Naive B cell (primary cell): ENCODE results near the gene DERA. TPM values are rescaled to one million over a fixed set of nuclear protein-coding genes. Genes with fewer than 3 reads are reported as not detected.
"Not testable (repeated sequence)": the region's sequence is repeated elsewhere in the genome, so short reads cannot be mapped to it uniquely, and the experiment has no call there.

ENCODE experiments used
- ATAC-seq, 2 donors: fragments of 150-1000 bp; cut with Tn5 transposase; 2 replicates each; pipeline ENCODE4 v1.10.0; 2021; ENCODE audit warnings: low read depth in 2 of 2, mild to moderate bottlenecking in 2 of 2, moderate library complexity in 2 of 2
- DNase-seq: peaks from one replicate; pipeline ENCODE4 v3.0.0; 2022
- H3K27ac Mint-ChIP-seq, 6 donors: one replicate each; pipeline ENCODE4 v1.8.0; 2020 to 2022; ENCODE audit warnings: mild to moderate bottlenecking in 6 of 6, mixed read lengths in 6 of 6, moderate library complexity in 5 of 6, inconsistent platforms in 2 of 6
- H3K27me3 Mint-ChIP-seq, 3 donors: one replicate each; pipeline ENCODE4 v1.8.0; 2021 to 2022; ENCODE audit warnings: mixed read lengths in 3 of 3, mild to moderate bottlenecking in 1 of 3
- H3K36me3 Mint-ChIP-seq, 2 donors: one replicate each; pipeline ENCODE4 v1.8.0; 2020 to 2022; ENCODE audit warnings: mixed read lengths in 2 of 2, inconsistent platforms in 1 of 2, mild to moderate bottlenecking in 1 of 2
- H3K4me1 Mint-ChIP-seq, 3 donors: one replicate each; pipeline ENCODE4 v1.8.0; 2020 to 2022; ENCODE audit warnings: mixed read lengths in 3 of 3, inconsistent platforms in 1 of 3, mild to moderate bottlenecking in 1 of 3, moderate library complexity in 1 of 3
- H3K4me3 Mint-ChIP-seq, 8 donors: one replicate each; pipeline ENCODE4 v1.8.0; 2020 to 2022; ENCODE audit warnings: mild to moderate bottlenecking in 8 of 8, mixed read lengths in 8 of 8, moderate library complexity in 8 of 8, inconsistent platforms in 2 of 8
- H3K9me3 Mint-ChIP-seq, 7 donors: one replicate each; pipeline ENCODE4 v1.8.0; 2020 to 2022; ENCODE audit warnings: mixed read lengths in 7 of 7, mild to moderate bottlenecking in 5 of 7, inconsistent platforms in 2 of 7, moderate library complexity in 1 of 7
- polyA plus RNA-seq, 6 donors: library from polyadenylated mRNA; unstranded; fragments of 300-500 nt; fragmentation: Illumina TruSeq; gene quantifications; one replicate each; pipeline ENCODE4 v1.2.3, GENCODE V29; 2021; ENCODE audit warnings: low read depth in 6 of 6

DERA gene
- polyA plus RNA-seq, 6 donors from 2014 or later, result 40.4 to 51.5 (median 46.9) TPM

GRCh38 chr12:15956010-15956409 is 44.9 kb downstream of the DERA start:
- no peak overlapping the region for H3K4me3 Mint-ChIP-seq
- DNase-seq (no peak), ATAC-seq (no peak)
- H3K9me3 Mint-ChIP-seq, result no peaks in the 10 kb centered on the region
- H3K27ac Mint-ChIP-seq, result no peak overlapping the region
- no peaks in the 10 kb centered on the region for H3K27me3 Mint-ChIP-seq
- peaks cover under 1 to 5% (median 4%) of the 10 kb centered on the region in 3 donors for H3K4me1 Mint-ChIP-seq
- peaks cover 6 to 8% of the 10 kb centered on the region in 2 donors for H3K36me3 Mint-ChIP-seq

- ATAC-seq (no peak), DNase-seq (no peak)
- Mint-ChIP-seq H3K9me3 (no peaks in the 10 kb centered on the region), H3K36me3 (peaks cover 8 to 12% of the 10 kb centered on the region in 2 donors), H3K4me1 (peaks cover 0 to 4% (median 0%) of the 10 kb centered on the region in 3 donors), H3K27ac (peak overlapping the region in 2 of 6 donors; percentile 22 to 41), H3K27me3 (no peaks in the 10 kb centered on the region), H3K4me3 (no peak overlapping the region)
Measured at GRCh38 chr12:15956413-15957185, 45.5 kb downstream of the DERA start.

GRCh38 chr12:15962760-15963159 is 51.6 kb downstream of the DERA start:
- H3K27me3 Mint-ChIP-seq, result no peaks in the 10 kb centered on the region
- no peaks in the 10 kb centered on the region for H3K4me1 Mint-ChIP-seq
- no peak overlapping the region for H3K4me3 Mint-ChIP-seq
- no peak overlapping the region for H3K27ac Mint-ChIP-seq
- H3K36me3 Mint-ChIP-seq, result peaks cover 42 to 43% of the 10 kb centered on the region in 2 donors
- H3K9me3 Mint-ChIP-seq, result no peaks in the 10 kb centered on the region
- ATAC-seq, result no peak
- no peak for DNase-seq

- H3K4me1 Mint-ChIP-seq, result no peaks in the 10 kb centered on the region
- DNase-seq (no peak), ATAC-seq (no peak)
- no peak overlapping the region for H3K4me3 Mint-ChIP-seq
- no peak overlapping the region for H3K27ac Mint-ChIP-seq
- H3K27me3 Mint-ChIP-seq, result no peaks in the 10 kb centered on the region
- peaks cover 42 to 48% of the 10 kb centered on the region in 2 donors for H3K36me3 Mint-ChIP-seq
- H3K9me3 Mint-ChIP-seq, result no peaks in the 10 kb centered on the region
Measured at GRCh38 chr12:15963271-15963670, 52.1 kb downstream of the DERA start.

- Mint-ChIP-seq H3K27ac (peak overlapping the region in 2 of 6 donors; percentile 10 to 15), H3K36me3 (peaks cover 30 to 52% of the 10 kb centered on the region in 2 donors), H3K4me3 (no peak overlapping the region)
Measured at GRCh38 chr12:15966426-15966825, 55.3 kb downstream of the DERA start.

GRCh38 chr12:15967053-15967452 is 55.9 kb downstream of the DERA start:
- Mint-ChIP-seq H3K27ac (peak overlapping the region in 2 of 6 donors; percentile 38 to 71), H3K36me3 (peaks cover 26 to 48% of the 10 kb centered on the region in 2 donors)
- not testable (repeated sequence) for H3K4me3 Mint-ChIP-seq, H3K4me1 Mint-ChIP-seq, H3K9me3 Mint-ChIP-seq, ATAC-seq, H3K27me3 Mint-ChIP-seq, DNase-seq

More at GRCh38 chr12:15966426-15966825, 55.3 kb downstream of the DERA start:
- Mint-ChIP-seq H3K27me3 (no peaks in the 10 kb centered on the region), H3K9me3 (no peaks in the 10 kb centered on the region), H3K4me1 (no peaks in the 10 kb centered on the region)
- ATAC-seq, result no peak
- DNase-seq, result no peak

DNA sequence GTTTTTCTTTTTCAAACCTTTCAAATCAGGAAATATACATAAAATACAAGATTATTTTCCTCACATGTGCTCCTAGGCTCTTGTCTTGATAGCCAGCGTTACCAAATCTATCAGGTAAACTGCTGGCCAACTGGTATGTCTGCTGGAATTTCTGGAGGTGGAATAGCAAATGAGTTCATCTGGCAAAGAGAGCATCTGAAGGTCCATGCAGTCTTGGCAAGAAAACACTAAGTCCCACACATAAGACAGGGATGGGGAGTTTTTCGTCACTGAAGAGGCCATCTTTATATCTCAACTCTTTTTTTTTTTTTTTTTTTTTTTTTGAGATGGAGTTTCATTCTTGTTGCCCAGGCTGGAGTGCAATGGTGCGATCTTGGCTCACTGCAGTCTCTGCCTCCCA is 60.1 kb downstream of the DERA start:
- DNase-seq, result no peak
- Mint-ChIP-seq H3K4me1 (no peaks in the 10 kb centered on the region), H3K27me3 (no peaks in the 10 kb centered on the region), H3K9me3 (no peaks in the 10 kb centered on the region), H3K4me3 (no peak overlapping the region), H3K27ac (no peak overlapping the region), H3K36me3 (peaks cover 13 to 31% of the 10 kb centered on the region in 2 donors)
- ATAC-seq, result no peak

GRCh38 chr12:15972894-15973293 is 61.8 kb downstream of the DERA start:
- Mint-ChIP-seq H3K9me3 (no peaks in the 10 kb centered on the region), H3K4me3 (no peak overlapping the region), H3K4me1 (no peaks in the 10 kb centered on the region), H3K36me3 (peaks cover 10 to 26% of the 10 kb centered on the region in 2 donors), H3K27me3 (no peaks in the 10 kb centered on the region), H3K27ac (no peak overlapping the region)
- DNase-seq (no peak), ATAC-seq (no peak)

DNA sequence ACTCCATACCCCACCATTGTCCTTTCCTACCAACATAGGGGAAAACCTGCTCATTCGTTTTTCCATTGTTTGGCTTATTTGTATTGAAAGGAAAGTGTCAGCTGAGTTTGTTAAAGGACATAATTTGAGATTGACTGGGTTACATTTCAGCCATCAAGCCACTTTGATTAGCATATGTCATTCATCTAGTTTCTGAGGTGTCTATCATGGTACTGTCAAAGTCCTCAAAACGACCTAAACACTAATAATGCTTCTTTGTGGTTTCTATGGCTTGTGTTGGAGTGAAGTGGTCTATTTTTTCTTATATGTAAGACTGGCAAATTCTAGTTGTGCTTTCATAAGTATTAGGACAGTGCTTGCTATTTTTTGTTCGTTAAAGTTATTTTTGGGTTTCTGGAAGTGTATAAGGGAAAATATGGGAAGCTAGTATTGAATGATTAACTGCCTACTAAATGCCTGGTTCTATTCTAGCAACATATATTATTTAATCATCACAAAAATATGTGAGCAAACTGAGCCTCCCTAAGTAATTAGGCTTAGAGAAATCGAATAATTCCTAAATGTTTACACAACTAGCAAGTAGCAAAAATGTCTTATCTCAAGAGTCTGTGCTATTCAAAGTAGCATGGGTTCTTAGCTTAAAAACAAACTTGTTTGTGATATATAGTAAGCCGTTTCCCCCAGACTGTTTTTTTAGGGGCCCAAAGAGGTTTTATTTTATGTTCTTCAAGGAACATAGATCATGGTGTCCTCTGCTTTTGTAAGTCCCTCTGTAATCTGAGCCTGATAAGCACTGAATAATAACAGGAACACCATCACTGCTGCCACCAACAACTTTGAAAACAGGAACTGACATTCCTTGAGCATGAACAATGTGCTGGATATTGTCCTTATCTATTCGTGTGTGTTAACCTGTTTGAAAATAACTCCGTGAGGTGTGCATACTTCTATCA is 67.1 kb downstream of the DERA start:
- H3K27me3 Mint-ChIP-seq, result no peaks in the 10 kb centered on the region
- no peak overlapping the region for H3K4me3 Mint-ChIP-seq
- peak overlapping the region in 1 of 6 donors; percentile 93 for H3K27ac Mint-ChIP-seq
- H3K36me3 Mint-ChIP-seq, result peaks cover 12 to 14% of the 10 kb centered on the region in 2 donors
- H3K9me3 Mint-ChIP-seq, result no peaks in the 10 kb centered on the region
- DNase-seq (no peak), ATAC-seq (no peak)
- no peaks in the 10 kb centered on the region for H3K4me1 Mint-ChIP-seq

DNA sequence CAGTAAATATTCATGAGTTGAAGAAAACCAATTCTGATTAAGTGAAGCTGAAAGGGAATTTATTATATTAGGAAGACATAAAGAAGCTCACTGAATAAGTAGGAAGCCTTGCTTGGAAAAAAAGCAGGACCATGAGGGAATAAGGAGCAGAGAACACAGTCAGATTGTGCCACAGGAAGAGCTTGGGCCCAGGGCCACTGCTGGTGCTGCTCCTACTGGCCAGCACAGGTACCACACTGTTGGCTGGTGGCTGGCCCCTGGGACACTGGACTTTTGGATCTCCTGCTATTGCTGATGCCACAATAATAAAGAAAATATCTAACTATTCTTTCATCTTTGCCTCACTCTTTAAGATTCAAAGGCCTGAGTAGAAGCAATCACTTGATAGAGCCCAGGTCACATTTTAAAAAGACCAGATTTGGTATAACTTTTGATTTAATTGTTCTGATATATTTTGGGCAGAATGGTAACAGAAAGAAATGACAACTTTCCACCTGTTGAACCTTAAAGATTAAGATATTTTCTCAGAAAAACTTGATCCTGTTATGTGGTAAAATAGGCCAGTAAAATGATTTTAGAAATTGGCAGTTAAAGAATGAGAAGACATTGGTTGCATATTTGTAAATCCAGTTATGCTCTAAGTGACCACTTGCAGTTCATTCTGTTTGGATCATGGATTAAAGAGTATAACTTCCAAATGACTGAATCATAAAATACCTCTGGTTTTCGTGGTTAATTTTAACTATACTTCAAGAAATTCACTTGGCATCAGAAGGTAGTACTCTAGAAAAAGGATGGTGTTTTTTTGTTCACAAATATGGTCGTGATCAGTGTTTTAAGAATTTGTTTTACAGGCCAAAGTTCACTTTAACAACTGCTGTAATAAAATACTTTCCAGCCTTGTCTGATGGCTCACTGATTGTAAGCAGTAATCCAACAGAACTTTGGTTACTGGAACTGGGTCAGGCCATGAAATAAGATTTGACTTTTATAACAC is 68.3 kb downstream of the DERA start:
- H3K4me3 Mint-ChIP-seq, result no peak overlapping the region
- DNase-seq, result no peak
- peaks cover 18 to 20% of the 10 kb centered on the region in 2 donors for H3K36me3 Mint-ChIP-seq
- H3K9me3 Mint-ChIP-seq, result no peaks in the 10 kb centered on the region
- ATAC-seq, result no peak
- H3K4me1 Mint-ChIP-seq, result no peaks in the 10 kb centered on the region
- peak overlapping the region in 1 of 6 donors; percentile 93 for H3K27ac Mint-ChIP-seq
- H3K27me3 Mint-ChIP-seq, result no peaks in the 10 kb centered on the region

DNA sequence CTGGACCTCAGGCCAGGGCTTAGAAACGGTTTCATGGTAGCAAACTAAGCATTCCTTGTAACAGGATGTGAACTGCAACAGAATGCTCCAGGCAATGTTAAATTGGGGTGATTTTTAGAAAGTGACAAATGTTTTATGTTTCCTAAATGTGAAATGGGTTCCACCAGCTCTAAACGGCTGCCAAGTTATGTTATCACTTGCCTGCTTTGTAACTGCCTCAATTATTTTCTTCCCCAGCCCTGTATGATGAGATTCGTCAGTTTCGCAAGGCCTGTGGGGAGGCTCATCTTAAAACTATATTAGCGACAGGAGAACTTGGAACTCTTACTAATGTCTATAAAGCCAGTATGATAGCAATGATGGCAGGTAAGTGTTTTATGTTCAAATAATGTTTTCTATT is 70.9 kb downstream of the DERA start:
- Mint-ChIP-seq H3K9me3 (peaks cover 0 to 6% (median 5%) of the 10 kb centered on the region in 7 donors), H3K27ac (no peak overlapping the region), H3K27me3 (no peaks in the 10 kb centered on the region), H3K4me3 (no peak overlapping the region), H3K36me3 (peaks cover 14 to 35% of the 10 kb centered on the region in 2 donors), H3K4me1 (peaks cover 12 to 23% (median 19%) of the 10 kb centered on the region in 3 donors)
- no peak for ATAC-seq
- DNase-seq, result no peak

DNA sequence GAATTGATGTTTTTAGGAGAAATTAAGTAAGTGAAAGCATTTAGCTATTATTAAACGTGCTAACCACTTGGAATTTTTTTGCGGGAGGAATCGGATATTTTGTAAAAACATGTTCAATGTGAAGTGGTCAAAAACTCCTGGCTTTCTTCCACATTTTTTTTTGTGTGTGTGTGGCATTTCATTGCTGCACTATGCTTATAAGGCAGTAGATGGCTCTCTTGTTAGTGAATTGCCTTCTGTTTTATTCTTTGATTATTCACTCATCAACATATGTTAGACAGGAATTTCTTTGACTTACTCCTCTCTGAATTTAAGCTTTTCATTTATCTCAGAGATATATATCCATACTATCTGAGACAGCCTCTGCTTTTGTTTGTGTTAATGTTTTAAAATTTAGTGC is 71.3 kb downstream of the DERA start:
- ATAC-seq (no peak), DNase-seq (no peak)
- Mint-ChIP-seq H3K36me3 (peaks cover 18 to 38% of the 10 kb centered on the region in 2 donors), H3K4me3 (no peak overlapping the region), H3K9me3 (peaks cover 0 to 6% (median 5%) of the 10 kb centered on the region in 7 donors), H3K4me1 (peaks cover 12 to 23% (median 19%) of the 10 kb centered on the region in 3 donors), H3K27ac (no peak overlapping the region), H3K27me3 (no peaks in the 10 kb centered on the region)
